Ecto neural progenitor cell (in vitro differentiated cells): ENCODE results near the gene KIF14.
"Not testable (repeated sequence)": the region's sequence is repeated elsewhere in the genome, so short reads cannot be mapped to it uniquely, and the experiment has no call there.

Experiments
- DNase-seq: peaks from one replicate; pipeline ENCODE4 v3.0.0-alpha.2; 2018; ENCODE audit warnings: low spot score

Gene KIF14

GRCh38 chr1:200630515-200630899 lies 10.0 kb upstream of the KIF14 start:
- not testable (repeated sequence) for DNase-seq

DNA sequence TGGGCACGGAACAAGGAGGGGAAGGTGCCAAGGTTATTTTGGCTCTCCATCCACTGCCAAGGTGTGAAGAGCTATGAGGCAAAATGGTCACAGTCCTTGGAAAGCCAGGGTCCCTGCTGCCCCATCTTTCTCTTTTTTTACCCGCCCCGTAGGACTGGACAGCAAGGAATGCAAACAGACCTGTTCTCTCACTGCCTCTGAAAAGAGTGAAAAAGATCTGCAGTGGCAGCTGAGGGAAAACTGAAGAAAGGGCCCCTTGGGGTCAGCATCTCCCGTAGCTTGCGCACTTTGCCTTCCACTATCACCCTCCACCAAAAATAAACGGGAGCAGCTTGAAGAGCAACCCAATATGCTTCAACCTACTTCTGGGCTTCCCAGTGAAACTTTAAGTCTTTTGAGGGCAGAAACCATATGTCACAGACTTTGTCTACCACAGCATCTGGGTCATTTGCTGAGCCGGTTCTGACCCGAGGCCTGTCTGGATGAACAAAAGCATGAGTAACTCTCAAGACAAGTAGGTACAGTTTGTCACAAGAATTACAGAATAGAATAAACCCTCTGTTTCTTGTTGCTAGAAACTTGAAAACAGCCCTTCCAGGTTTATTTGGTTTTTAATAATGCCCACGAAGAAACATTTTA lies 9.4 kb upstream of the KIF14 start:
- no peak for DNase-seq

DNA sequence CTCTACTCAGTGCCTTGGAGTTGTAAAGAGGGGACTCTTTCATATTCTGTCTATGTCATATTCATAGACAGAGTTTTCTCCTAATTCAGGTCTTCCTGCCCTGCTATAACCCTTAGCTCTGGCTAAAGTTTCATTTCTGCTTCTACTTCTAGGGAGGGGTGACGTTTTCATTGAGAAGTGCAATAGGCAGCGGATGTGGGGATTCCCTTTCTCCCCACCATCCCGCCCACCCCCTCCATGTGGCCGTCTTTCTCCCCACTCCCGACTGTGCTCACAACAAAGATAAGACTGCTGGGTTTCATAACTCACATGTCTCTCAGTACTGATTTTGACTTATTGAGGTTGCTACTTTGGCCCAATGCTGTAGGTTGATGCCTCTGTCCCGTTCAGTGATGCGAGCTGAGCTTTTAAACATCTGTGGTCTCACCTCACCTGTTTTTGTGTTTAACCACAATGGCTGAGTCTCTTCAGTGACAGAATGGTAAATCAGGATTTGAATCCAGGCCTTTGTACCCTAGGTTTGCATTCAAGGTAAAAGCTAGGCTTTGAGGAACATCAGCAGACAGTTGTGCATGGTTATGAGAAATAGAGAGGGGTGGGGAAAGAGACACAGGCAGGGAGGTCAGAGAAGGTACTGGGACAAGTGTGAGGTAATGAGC lies 7.8 kb upstream of the KIF14 start:
- DNase-seq = no peak

- DNase-seq = no peak
Observed at GRCh38 chr1:200627575-200628222, 7.1 kb upstream of the KIF14 start.

DNA sequence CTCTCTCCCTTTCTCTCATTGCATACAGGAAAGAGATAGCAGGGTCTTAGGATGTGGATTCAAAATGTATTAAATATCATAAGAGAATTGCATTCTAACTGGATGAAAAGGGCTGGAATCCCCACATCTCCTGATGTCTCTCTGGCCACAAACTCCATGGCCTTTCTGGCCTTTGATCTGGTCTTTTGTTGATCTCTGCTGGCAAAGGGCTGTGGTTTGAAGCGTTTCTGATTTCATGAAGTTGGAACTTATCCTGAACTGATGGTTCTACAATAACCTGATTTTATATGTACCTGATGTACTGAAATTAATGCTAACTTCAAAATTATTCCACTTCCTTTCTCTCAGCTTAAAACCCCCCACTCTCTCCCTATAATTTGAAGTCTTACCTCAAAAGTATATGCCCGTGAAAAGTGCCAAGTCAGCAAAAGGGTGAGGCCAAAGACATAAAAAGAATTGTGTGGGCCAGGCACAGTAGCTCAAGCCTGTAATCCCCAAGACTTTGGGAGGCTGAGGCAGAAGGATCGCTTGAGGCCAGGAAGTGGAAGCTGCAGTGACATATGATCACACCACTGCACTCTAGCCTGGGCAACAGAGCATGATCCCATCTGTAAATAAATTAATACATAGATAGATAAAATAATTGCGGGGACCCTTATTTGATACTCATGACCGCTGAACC lies 6.4 kb upstream of the KIF14 start:
- no peak for DNase-seq

DNA sequence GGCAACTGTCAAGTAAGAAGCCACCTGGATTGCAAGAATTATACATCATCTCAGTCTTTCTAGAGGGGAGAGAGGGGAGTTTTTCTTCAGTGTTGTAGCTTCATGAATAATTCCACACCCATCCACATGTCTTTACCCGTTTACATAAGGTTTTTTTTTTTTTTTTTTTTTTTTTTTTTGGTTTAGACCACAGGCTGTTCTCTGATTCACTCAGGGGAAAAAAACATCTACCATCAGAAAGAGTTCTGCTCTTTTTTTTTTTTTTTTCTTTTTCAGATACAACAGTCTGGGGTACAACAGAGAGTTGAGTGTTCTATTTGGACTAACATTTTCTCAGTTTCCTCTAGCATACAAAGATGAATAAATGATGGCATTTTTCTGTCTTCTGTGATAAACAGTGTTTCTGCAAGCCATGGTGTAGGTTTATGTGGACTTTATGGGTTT lies 4.9 kb upstream of the KIF14 start:
- DNase-seq = no peak

DNA sequence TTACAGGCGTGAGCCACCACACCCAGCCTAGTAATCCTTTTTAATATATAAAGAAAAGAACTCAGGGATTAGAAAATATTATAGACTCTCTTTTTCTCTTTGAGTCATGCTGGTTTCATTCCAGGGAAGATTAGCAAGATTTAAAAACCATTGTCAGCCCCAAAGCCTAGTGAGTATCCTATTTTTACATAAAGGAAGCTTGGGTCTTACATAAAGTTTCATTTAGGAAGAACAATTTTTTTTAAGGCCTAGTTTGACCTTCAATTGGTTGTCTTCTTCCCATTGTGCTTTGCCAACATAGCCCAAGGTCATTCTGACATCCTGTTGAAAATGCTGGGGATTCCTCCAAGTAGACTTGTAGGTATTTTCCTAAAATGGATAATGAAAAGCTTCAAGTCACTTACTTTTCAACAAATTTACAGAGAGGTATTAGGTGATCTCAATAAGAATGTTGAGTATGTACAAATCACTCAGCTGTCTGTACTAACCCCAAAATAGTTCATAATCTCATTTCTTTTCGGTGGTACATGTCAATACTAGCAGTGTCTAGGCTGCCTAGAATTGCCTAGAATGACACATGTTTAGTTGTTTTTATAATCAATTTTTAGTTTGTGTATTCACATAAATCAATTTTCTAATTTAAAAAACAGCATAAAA lies 4.3 kb upstream of the KIF14 start:
- no peak for DNase-seq

DNA sequence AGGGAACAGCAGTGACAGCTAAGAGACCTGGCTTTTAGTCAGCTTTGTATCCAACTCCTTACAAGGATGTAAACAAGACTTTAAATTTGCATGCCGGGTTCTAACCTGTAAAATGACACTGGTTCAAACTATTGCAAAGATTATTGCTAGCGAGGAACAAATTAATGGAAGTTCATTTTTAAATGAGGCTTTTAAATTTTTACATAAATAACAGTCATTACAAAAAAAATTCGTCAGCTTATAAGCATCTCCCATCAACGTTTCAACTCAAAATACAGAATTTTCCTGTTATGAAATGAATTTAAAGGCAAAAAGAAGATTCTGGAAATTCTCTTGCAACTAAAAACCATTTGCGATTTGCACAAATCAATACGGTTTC lies 668 bp downstream of the KIF14 start:
- DNase-seq = no peak

- no peak for DNase-seq
Observed at GRCh38 chr1:200610846-200611245, 9.7 kb downstream of the KIF14 start.

GRCh38 chr1:200602632-200603031 lies 17.9 kb downstream of the KIF14 start:
- no peak for DNase-seq

- DNase-seq = no peak
Observed at GRCh38 chr1:200590001-200590400, 30.6 kb downstream of the KIF14 start.

DNA sequence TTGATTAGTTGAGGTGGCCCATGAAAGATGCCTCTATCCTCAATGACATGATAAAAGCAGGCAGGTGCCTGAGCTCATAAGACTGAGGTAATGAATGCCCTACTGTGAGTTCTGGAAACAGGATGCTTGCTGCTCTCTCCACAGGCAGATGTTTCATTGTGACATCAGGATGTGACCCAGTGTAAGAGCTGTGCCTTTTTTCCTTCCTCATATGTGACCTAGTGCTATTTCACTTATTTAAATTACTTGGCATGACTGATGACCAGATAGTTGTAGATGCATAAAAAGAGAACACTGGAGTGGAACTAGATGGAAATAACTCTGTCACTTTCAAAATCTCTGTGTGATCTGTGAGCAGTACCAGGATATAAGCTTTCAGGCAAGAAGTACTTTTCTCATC lies 31.9 kb downstream of the KIF14 start:
- DNase-seq = no peak

GRCh38 chr1:200564319-200564718 lies 56.2 kb downstream of the KIF14 start:
- DNase-seq = no peak

DNA sequence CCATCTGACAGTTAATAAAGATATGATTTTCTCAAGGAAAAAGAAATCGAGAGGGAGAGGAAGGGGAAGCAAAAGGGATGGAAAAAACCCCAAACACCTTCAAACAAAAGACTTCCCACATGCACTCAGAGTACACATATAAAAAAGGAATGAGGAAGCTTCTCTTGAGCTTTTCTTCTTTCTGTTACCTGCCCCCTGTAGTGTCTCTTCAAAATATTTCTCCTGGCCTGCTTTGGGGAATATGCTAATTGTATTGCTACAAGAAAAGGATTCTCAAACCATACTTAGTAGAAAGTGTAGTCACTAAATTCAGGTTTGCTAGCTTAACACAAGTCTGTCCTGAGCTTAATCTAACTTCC lies 58.7 kb downstream of the KIF14 start:
- DNase-seq = no peak

- DNase-seq = no peak
Observed at GRCh38 chr1:200558866-200559459, 61.6 kb downstream of the KIF14 start.

DNA sequence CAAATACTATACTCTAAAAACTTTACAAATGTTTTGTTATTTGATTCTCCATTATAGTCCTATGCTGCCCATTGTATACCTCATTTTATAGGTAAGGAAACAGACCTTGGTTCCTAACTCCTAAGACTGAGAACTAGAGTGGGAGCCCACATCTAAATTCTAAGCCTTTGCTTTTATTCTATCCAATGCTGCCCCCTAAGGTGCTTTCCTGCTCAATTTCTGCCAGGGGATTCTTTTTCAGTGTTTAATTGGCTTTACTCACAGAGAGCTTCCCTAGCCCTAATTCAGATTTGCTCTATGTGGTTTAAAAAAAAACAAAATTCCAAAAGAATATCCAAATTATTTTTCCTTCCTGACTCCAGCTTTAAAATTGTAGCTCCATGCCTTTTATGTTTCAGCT lies 64.5 kb downstream of the KIF14 start:
- DNase-seq = no peak

- not testable (repeated sequence) for DNase-seq
Observed at GRCh38 chr1:200552737-200553136, 67.8 kb downstream of the KIF14 start.

GRCh38 chr1:200550367-200550766 lies 70.2 kb downstream of the KIF14 start:
- no peak for DNase-seq

GRCh38 chr1:200547386-200547785 lies 73.2 kb downstream of the KIF14 start:
- DNase-seq = no peak

- no peak for DNase-seq
Observed at GRCh38 chr1:200546577-200546976, 74.0 kb downstream of the KIF14 start.

- no peak for DNase-seq
Observed at GRCh38 chr1:200542162-200542561, 78.4 kb downstream of the KIF14 start.

DNA sequence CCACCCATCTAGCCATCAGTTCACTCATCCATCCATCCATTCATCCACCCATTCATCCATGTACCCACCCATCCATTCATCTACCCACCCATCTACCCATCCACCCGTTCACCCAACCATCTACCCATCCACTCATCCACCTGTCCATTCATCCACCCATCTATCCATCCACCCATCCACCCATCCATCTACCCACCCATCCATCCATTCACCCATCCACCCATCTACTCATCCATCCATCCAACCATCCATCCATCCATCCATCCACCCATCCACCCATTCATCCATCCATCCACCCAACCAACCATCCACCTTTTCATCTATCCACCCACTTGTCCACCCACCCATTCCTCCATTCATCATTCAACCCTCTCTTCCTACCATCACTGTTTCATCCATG lies 80.3 kb downstream of the KIF14 start:
- DNase-seq = no peak
